PC-9 (cell line): ENCODE measurements around the gene HTRA1.

ENCODE experiments used
- CTCF ChIP-seq: fragments of 200-600 bp; sonication (generic); conservative IDR thresholded peaks from 2 replicates; pipeline ENCODE4 v1.6.1; 2017; ENCODE audit warnings: mixed run types, antibody characterized with exemption, mild to moderate bottlenecking, moderate library complexity
- EZH2 ChIP-seq: fragments of 200-600 bp; sonication (generic); IDR thresholded peaks from 2 replicates; pipeline ENCODE4 v1.8.0; 2017; ENCODE audit warnings: antibody characterized with exemption, low read depth

- TF ChIP-seq CTCF, result no peak
- TF ChIP-seq EZH2, result no peak
Observed at GRCh38 chr10:122561212-122561611, 99.9 kb downstream of the HTRA1 start.
